ENCODE measurements around the gene LARP1. TPM values are rescaled to one million over a fixed set of nuclear protein-coding genes. Genes with fewer than 3 reads are reported as not detected.

The LARP1 gene
- total and polyA plus RNA-seq, 2 donors (not counting 1 experiment from before 2014, with no cell fraction given) = 59.6 to 150 TPM

GRCh38 chr5:154836225-154836624, 81.0 kb downstream of the LARP1 start:
- Histone ChIP-seq H3K27ac (ENCODE audit: low read length in 2 of 2) (no peak overlapping the region), H4K20me1 (ENCODE audit: control insufficient read depth, insufficient read depth, low read length, poor library complexity, severe bottlenecking) (no peaks in the 10 kb centered on the region), H3K36me3 (replicated peaks in 1 of 2; ENCODE audit: control extremely low read depth in 1 of 2, control insufficient read depth in 1 of 2, extremely low read depth in 1 of 2, insufficient read depth in 2 of 2, low read length in 1 of 2) (no peaks in the 10 kb centered on the region), H3K4me3 (ENCODE audit: control extremely low read depth in 1 of 5, extremely low read depth in 1 of 5, insufficient read depth in 1 of 5, low read depth in 2 of 5, low read length in 4 of 5) (no peak overlapping the region), H3K79me2 (ENCODE audit: control insufficient read depth, insufficient read depth, low read length) (no peaks in the 10 kb centered on the region), H3K4me2 (replicated peaks; ENCODE audit: low read depth, low read length, poor library complexity, severe bottlenecking) (no peak overlapping the region), H3K9me3 (ENCODE audit: control extremely low read depth in 1 of 3, control insufficient read depth in 2 of 3, insufficient read depth in 1 of 3, low read length in 2 of 3) (no peaks in the 10 kb centered on the region), H3K4me1 (ENCODE audit: control insufficient read depth in 2 of 2, insufficient read depth in 2 of 2, low read length in 2 of 2) (peaks cover 0 to 10% of the 10 kb centered on the region in 2 donors), H3K9ac (ENCODE audit: low read length) (no peak overlapping the region), H3K27me3 (replicated peaks in 1 of 4; ENCODE audit: control extremely low read depth in 1 of 4, control insufficient read depth in 3 of 4, insufficient read depth in 4 of 4, low read length in 3 of 4) (no peaks in the 10 kb centered on the region), H2AFZ (ENCODE audit: insufficient read depth, low read depth, low read length, poor library complexity, severe bottlenecking) (no peak overlapping the region)
- ChIA-PET CTCF (no interaction called here), POLR2A (no interaction called here)
- H3K27ac Mint-ChIP-seq = no peak overlapping the region
- intact Hi-C loops (cut with micrococcal nuclease) = no loop called here
- TF ChIP-seq CTCF (IDR thresholded peaks at IDR 0.05) (no peak), EZH2 (IDR thresholded peaks at IDR 0.05; ENCODE audit: borderline replicate concordance, insufficient read depth, low read depth, low read length, poor library complexity, severe bottlenecking) (no peak)
- no peaks in the 10 kb centered on the region for H3K27me3 Mint-ChIP-seq
- no peak overlapping the region for H3K4me3 Mint-ChIP-seq
- DNase-seq (no peak), ATAC-seq (ENCODE audit: low read depth) (no peak)
- peaks cover 4% of the 10 kb centered on the region for H3K4me1 Mint-ChIP-seq
- no peaks in the 10 kb centered on the region for H3K9me3 Mint-ChIP-seq (ENCODE audit: insufficient read depth)
- WGBS (ENCODE audit: insufficient coverage) = 94% methylated on average over 4 of the region's 6 CpGs

GRCh38 chr5:154837009-154837901, 82.1 kb downstream of the LARP1 start:
- Histone ChIP-seq H3K4me3 (ENCODE audit: control extremely low read depth in 1 of 5, extremely low read depth in 1 of 5, insufficient read depth in 1 of 5, low read depth in 2 of 5, low read length in 4 of 5) (no peak overlapping the region), H3K27ac (ENCODE audit: low read length in 2 of 2) (no peak overlapping the region), H2AFZ (ENCODE audit: insufficient read depth, low read depth, low read length, poor library complexity, severe bottlenecking) (no peak overlapping the region), H3K4me1 (ENCODE audit: control insufficient read depth in 2 of 2, insufficient read depth in 2 of 2, low read length in 2 of 2) (peaks cover 0 to 10% of the 10 kb centered on the region in 2 donors), H4K20me1 (ENCODE audit: control insufficient read depth, insufficient read depth, low read length, poor library complexity, severe bottlenecking) (no peaks in the 10 kb centered on the region), H3K4me2 (replicated peaks; ENCODE audit: low read depth, low read length, poor library complexity, severe bottlenecking) (no peak overlapping the region), H3K36me3 (replicated peaks in 1 of 2; ENCODE audit: control extremely low read depth in 1 of 2, control insufficient read depth in 1 of 2, extremely low read depth in 1 of 2, insufficient read depth in 2 of 2, low read length in 1 of 2) (no peaks in the 10 kb centered on the region), H3K27me3 (replicated peaks in 1 of 4; ENCODE audit: control extremely low read depth in 1 of 4, control insufficient read depth in 3 of 4, insufficient read depth in 4 of 4, low read length in 3 of 4) (no peaks in the 10 kb centered on the region), H3K79me2 (ENCODE audit: control insufficient read depth, insufficient read depth, low read length) (no peaks in the 10 kb centered on the region), H3K9ac (ENCODE audit: low read length) (no peak overlapping the region), H3K9me3 (ENCODE audit: control extremely low read depth in 1 of 3, control insufficient read depth in 2 of 3, insufficient read depth in 1 of 3, low read length in 2 of 3) (no peaks in the 10 kb centered on the region)
- Mint-ChIP-seq H3K9me3 (ENCODE audit: insufficient read depth) (no peaks in the 10 kb centered on the region), H3K27ac (no peak overlapping the region), H3K27me3 (no peaks in the 10 kb centered on the region), H3K4me3 (no peak overlapping the region), H3K4me1 (peaks cover 4% of the 10 kb centered on the region)
- TF ChIP-seq CTCF (IDR thresholded peaks at IDR 0.05) (no peak), EZH2 (IDR thresholded peaks at IDR 0.05; ENCODE audit: borderline replicate concordance, insufficient read depth, low read depth, low read length, poor library complexity, severe bottlenecking) (no peak)
- 100% methylated on average over 2 of the region's 6 CpGs for WGBS (ENCODE audit: insufficient coverage)
- POLR2A ChIA-PET = interaction anchor here (0.7 kb wide), 1 partner anchor 8 kb away, joined by 3 read pairs; no protein-coding TSS in a partner anchor
- no peak for DNase-seq
- CTCF ChIA-PET = no interaction called here
- intact Hi-C loops (cut with micrococcal nuclease) = no loop called here
- ATAC-seq (ENCODE audit: low read depth) = no peak
